ENCODE measurements around the gene TMEM72. TPM values are rescaled to one million over a fixed set of nuclear protein-coding genes. Genes with fewer than 3 reads are reported as not detected.

Gene TMEM72
- total RNA-seq, 1 experiment from 2014 or later, result not detected

- no peak for ATAC-seq
- Histone ChIP-seq H2AFZ (ENCODE audit: low read depth, low read length, poor library complexity, severe bottlenecking) (no peak overlapping the region), H3K36me3 (ENCODE audit: control insufficient read depth in 1 of 2, insufficient read depth in 2 of 2, low read length in 2 of 2) (no peaks in the 10 kb centered on the region), H3K9me2 (ENCODE audit: insufficient read depth) (no peaks in the 10 kb centered on the region), H3K9ac (ENCODE audit: low read length) (no peak overlapping the region), H3K79me2 (ENCODE audit: insufficient read depth, low read length) (no peaks in the 10 kb centered on the region), H3K4me3 (replicated peaks in 1 of 2; ENCODE audit: low read depth in 1 of 2, low read length in 2 of 2) (no peak overlapping the region), H3K4me2 (ENCODE audit: low read length) (no peak overlapping the region), H3K27me3 (ENCODE audit: insufficient read depth, low read length) (no peaks in the 10 kb centered on the region), H3K27ac (ENCODE audit: low read depth, low read length) (no peak overlapping the region), H3K9me3 (ENCODE audit: control insufficient read depth in 1 of 2, insufficient read depth in 1 of 2, low read depth in 1 of 2, low read length in 2 of 2) (no peaks in the 10 kb centered on the region), H4K20me1 (ENCODE audit: insufficient read depth) (no peaks in the 10 kb centered on the region), H3K4me1 (ENCODE audit: control insufficient read depth in 1 of 2, insufficient read depth in 2 of 2, low read length in 2 of 2) (peaks cover 15 to 20% of the 10 kb centered on the region in 2 experiments)
- no peak for DNase-seq (ENCODE audit: low read depth, low spot score)
- ChIA-PET POLR2A (no interaction called here), CTCF (no interaction called here), RAD21 (ENCODE audit: low non-redundant PET in 1 of 2, low total read pairs in 2 of 2, uncharacterized antibody in 2 of 2, unreplicated experiment in 2 of 2) (no interaction called here)
- intact Hi-C loops (cut with micrococcal nuclease), result no loop called here
- TF ChIP-seq ELF1 (IDR thresholded peaks at IDR 0.05; ENCODE audit: borderline replicate concordance, low read depth) (no peak), CBX3 (IDR thresholded peaks at IDR 0.05; ENCODE audit: low read depth) (no peak), FOSL1 (IDR thresholded peaks at IDR 0.05; ENCODE audit: low read depth) (no peak), POLR2A (IDR thresholded peaks at IDR 0.05; ENCODE audit: borderline replicate concordance, extremely low read depth, insufficient read depth, insufficient read length) (no peak), JUND (IDR thresholded peaks at IDR 0.05) (no peak), YY1 (IDR thresholded peaks at IDR 0.05; ENCODE audit: extremely low read depth, insufficient replicate concordance, low read depth, low read length) (no peak), CEBPB (IDR thresholded peaks at IDR 0.05; ENCODE audit: low read depth) (no peak), ZBTB33 (IDR thresholded peaks at IDR 0.05; ENCODE audit: extremely low read depth, insufficient replicate concordance, low read length) (no peak), REST (IDR thresholded peaks at IDR 0.05; ENCODE audit: low read depth) (no peak), SP1 (IDR thresholded peaks at IDR 0.05; ENCODE audit: low read depth) (no peak), SRF (IDR thresholded peaks at IDR 0.05; ENCODE audit: low read depth) (no peak)
- no TSS peak for BruUV-seq (replicated peaks)
These were observed 61.0 kb downstream of the TMEM72 start for GRCh38 chr10:44971935-44972757.

Measured in HCT116 (cell line).